Gastrocnemius medialis (tissue), 4 donors: ENCODE data around the gene PDGFC. TPM values are rescaled to one million over a fixed set of nuclear protein-coding genes. Genes with fewer than 3 reads are reported as not detected.

ENCODE experiments used
- ATAC-seq, 2 donors: fragments of 150-250 bp; one replicate each; pipeline ENCODE4 v1.9.1; 2016
- DNase-seq, 2 donors: peaks; one replicate each; pipeline ENCODE4 v3.0.0-alpha.2; 2019
- H3K27ac ChIP-seq, 4 donors: fragments of 200-600 bp; sonication (generic); 1 replicate in 1 of 4; 2 replicates in 3 of 4; pipeline ENCODE4 v1.5.1; 2016 to 2018; ENCODE audit warnings: mild to moderate bottlenecking in 2 of 4, moderate library complexity in 1 of 4
- H3K27me3 ChIP-seq, 3 donors: fragments of 200-600 bp; sonication (generic) in 2 of 3; 1 replicate in 1 of 3; 2 replicates in 2 of 3; pipeline versions ENCODE4 v1.5.1 to v1.6.0; 2016 to 2019; ENCODE audit warnings: mild to moderate bottlenecking in 1 of 3, moderate library complexity in 1 of 3
- H3K36me3 ChIP-seq, 2 donors: fragments of 200-600 bp; sonication (generic) in 1 of 2; one replicate each; pipeline ENCODE4 v1.5.1; 2017 to 2018
- H3K4me1 ChIP-seq, 2 donors: fragments of 200-600 bp; sonication (generic) in 1 of 2; one replicate each; pipeline ENCODE4 v1.5.1; 2016 to 2017; ENCODE audit warnings: mild to moderate bottlenecking in 2 of 2
- H3K4me3 ChIP-seq, 4 donors: fragments of 200-600 bp; sonication (generic) in 3 of 4; 1 replicate in 1 of 4; 2 replicates in 3 of 4; pipeline ENCODE4 v1.5.1; 2016 to 2019; ENCODE audit warnings: mild to moderate bottlenecking in 2 of 4
- H3K9me3 ChIP-seq, 3 donors: fragments of 200-600 bp; sonication (generic) in 2 of 3; 1 replicate in 1 of 3; 2 replicates in 2 of 3; pipeline ENCODE4 v1.5.1; 2016 to 2019
- POLR2A ChIP-seq, 2 donors: fragments of 450-650 bp; IDR thresholded peaks; one replicate each; pipeline ENCODE4 v1.6.1; 2017; ENCODE audit warnings: antibody characterized with exemption in 2 of 2, mild to moderate bottlenecking in 2 of 2, moderate library complexity in 2 of 2
- in situ Hi-C, 4 donors: fragments of 200-750 bp; cut with MboI; loops; one replicate each; pipeline versions ENCODE4 v1.15.0 to v1.8.0; 2017; ENCODE audit warnings: low sequenced_read_pairs in 4 of 4
- intact Hi-C: fragments of 100-400 bp; cut with DNase I; formaldehyde crosslinking; loops from one replicate; pipeline ENCODE4 v1.15.1; 2023; ENCODE audit warnings: low total_unique reads
- total RNA-seq, 4 donors: library from RNA; depleted of rRNA; stranded (reverse); fragments of >200 nt; gene quantifications; one replicate each; pipeline versions ENCODE4 v1.1.0 to v1.2.3, GENCODE V29; 2016
- TF ChIP-seq, protein P1 (sequence below), 5 experiments: fragments of 450-650 bp in 3 of 5; fragments of 200-600 bp in 2 of 5; sonication (generic) in 2 of 5; IDR thresholded peaks in 4 of 5; conservative IDR thresholded peaks in 1 of 5; 1 replicate in 4 of 5; 2 replicates in 1 of 5; pipeline ENCODE4 v1.5.1; 2016 to 2019; ENCODE audit warnings: antibody characterized with exemption in 5 of 5, mild to moderate bottlenecking in 3 of 5, moderate library complexity in 3 of 5

The PDGFC gene
- total RNA-seq, 4 donors from 2014 or later = 4.4 to 10.7 (median 6.3) TPM

DNA sequence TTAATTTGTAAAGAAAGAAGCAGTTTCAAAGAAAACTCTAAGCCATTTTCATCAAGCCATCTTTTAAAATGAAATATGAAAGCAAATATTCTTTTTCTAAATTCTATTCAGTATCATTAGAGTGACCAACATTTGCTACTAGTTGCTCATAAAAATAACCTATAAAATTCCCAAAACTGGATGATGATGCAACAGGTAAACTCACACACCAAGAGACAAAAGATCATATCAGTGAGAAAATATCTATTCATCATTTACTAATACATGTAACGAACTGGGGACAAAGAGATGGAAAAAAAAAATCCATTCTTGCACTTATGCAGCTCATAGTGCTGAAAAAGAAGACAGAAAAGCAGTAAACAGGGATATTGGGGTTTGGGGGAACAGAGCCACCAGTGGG lies 48.1 kb downstream of the PDGFC start:
- no peak for DNase-seq
- Histone ChIP-seq H3K27ac (no peak overlapping the region), H3K27me3 (no peaks in the 10 kb centered on the region), H3K36me3 (no peaks in the 10 kb centered on the region), H3K4me1 (no peaks in the 10 kb centered on the region), H3K4me3 (no peak overlapping the region), H3K9me3 (no peaks in the 10 kb centered on the region)
- TF ChIP-seq POLR2A (IDR thresholded peaks at IDR 0.05) = no peak
- TF ChIP-seq, protein P1, sequence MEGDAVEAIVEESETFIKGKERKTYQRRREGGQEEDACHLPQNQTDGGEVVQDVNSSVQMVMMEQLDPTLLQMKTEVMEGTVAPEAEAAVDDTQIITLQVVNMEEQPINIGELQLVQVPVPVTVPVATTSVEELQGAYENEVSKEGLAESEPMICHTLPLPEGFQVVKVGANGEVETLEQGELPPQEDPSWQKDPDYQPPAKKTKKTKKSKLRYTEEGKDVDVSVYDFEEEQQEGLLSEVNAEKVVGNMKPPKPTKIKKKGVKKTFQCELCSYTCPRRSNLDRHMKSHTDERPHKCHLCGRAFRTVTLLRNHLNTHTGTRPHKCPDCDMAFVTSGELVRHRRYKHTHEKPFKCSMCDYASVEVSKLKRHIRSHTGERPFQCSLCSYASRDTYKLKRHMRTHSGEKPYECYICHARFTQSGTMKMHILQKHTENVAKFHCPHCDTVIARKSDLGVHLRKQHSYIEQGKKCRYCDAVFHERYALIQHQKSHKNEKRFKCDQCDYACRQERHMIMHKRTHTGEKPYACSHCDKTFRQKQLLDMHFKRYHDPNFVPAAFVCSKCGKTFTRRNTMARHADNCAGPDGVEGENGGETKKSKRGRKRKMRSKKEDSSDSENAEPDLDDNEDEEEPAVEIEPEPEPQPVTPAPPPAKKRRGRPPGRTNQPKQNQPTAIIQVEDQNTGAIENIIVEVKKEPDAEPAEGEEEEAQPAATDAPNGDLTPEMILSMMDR (IDR thresholded peaks at IDR 0.05 in 4 of 5, conservative IDR thresholded peaks at IDR 0.05 in 1 of 5) = no peak
- ATAC-seq = no peak
- intact Hi-C loops = no loop called here
- in situ Hi-C loops = no loop called here

DNA sequence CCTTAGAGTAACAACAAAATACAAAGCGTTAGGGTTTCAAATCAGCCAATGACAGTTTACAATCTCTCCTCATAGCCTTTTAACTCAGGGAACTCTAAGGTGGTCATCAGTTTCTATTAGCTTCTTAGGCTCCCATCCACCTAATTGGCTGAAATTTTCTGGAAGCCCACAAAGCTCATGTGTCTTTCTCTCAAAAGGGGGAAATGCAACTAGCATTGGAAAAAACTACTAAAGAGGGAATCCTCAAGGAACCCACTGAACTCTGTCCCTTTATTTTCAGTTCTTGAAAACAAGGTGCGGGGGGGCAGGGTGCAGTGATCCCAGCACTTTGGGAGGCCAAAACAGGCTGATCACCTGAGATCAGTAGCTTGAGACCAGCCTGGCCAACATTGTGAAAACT lies 56.4 kb downstream of the PDGFC start:
- TF ChIP-seq, protein P1 (IDR thresholded peaks at IDR 0.05 in 4 of 5, conservative IDR thresholded peaks at IDR 0.05 in 1 of 5) = no peak
- TF ChIP-seq POLR2A (IDR thresholded peaks at IDR 0.05) = no peak
- Histone ChIP-seq H3K36me3 (no peaks in the 10 kb centered on the region), H3K27me3 (no peaks in the 10 kb centered on the region), H3K4me3 (no peak overlapping the region), H3K9me3 (no peaks in the 10 kb centered on the region), H3K4me1 (no peaks in the 10 kb centered on the region), H3K27ac (no peak overlapping the region)
- DNase-seq (no peak), ATAC-seq (no peak)
- intact Hi-C loops = no loop called here
- in situ Hi-C loops = no loop called here

DNA sequence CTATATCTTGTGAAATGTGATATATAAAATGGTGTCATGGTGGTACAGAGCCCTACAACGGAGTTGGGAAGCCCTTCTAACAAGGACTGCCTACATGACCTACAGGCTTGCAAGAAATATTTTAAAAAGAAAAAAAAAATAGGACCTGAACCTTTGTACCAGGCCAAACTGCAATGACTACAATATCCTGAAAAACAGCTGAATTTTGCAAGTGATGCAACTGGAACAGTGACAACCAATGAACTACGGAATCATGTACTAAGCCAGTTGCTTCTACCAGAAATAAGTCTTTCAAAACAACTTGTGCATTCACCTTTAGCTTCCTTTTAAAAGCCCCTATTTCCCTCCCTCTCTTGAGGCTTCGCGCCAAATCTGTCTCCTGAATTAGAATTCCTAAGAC lies 58.4 kb downstream of the PDGFC start:
- no peaks in the 10 kb centered on the region for H3K4me1 ChIP-seq
- TF ChIP-seq, protein P1 (IDR thresholded peaks at IDR 0.05 in 4 of 5, conservative IDR thresholded peaks at IDR 0.05 in 1 of 5) = no peak
- H3K4me3 ChIP-seq = no peak overlapping the region
- intact Hi-C loops = no loop called here
- no peaks in the 10 kb centered on the region for H3K9me3 ChIP-seq
- no peaks in the 10 kb centered on the region for H3K27me3 ChIP-seq
- H3K36me3 ChIP-seq = no peaks in the 10 kb centered on the region
- DNase-seq (no peak), ATAC-seq (no peak)
- in situ Hi-C loops = no loop called here
- H3K27ac ChIP-seq = no peak overlapping the region

DNA sequence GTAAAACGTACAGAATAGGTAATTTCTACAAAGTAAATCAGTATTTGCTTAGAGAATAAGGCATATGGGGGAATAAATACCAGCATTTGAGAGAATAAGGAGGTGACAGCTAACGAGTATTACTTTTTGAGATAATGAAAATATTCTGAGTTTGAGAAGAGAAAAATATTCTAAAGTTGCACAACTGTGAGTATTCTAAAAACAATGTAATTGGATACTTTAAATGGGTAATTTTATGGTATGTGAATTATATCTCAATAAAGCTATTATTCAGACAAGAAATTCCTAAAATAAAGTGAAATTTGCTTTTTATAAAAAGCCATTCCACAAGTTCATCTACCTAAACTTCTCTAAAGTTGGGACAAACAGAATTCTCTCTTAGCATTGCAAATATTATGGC lies 62.6 kb downstream of the PDGFC start:
- no peak for ATAC-seq
- TF ChIP-seq POLR2A (IDR thresholded peaks at IDR 0.05) = no peak
- TF ChIP-seq, protein P1 (IDR thresholded peaks at IDR 0.05 in 4 of 5, conservative IDR thresholded peaks at IDR 0.05 in 1 of 5) = no peak
- intact Hi-C loops = no loop called here

DNA sequence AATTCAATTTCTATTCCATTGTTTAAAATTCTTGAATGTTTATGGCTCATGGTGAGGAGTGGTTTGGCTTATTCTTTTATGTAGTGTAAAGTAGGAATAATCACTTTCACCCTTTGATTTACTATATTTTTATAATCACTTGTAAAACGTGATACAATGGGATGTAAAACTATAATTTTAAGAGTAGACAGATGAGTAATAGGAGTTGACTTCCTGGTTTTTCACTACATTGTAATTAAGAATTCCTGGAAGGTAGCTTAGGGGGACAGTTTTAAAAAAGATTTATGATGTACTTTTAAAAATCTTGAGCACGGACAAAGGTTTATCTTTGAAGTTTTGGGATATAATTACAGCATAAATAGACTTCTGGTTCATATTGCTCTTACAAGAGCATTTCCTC lies 65.3 kb downstream of the PDGFC start:
- peaks cover 4 to 6% of the 10 kb centered on the region in 2 donors for H3K4me1 ChIP-seq
- TF ChIP-seq, protein P1 (IDR thresholded peaks at IDR 0.05 in 4 of 5, conservative IDR thresholded peaks at IDR 0.05 in 1 of 5) = no peak
- TF ChIP-seq POLR2A (IDR thresholded peaks at IDR 0.05) = no peak
- ATAC-seq (no peak), DNase-seq (no peak)
- H3K27me3 ChIP-seq = no peaks in the 10 kb centered on the region
- in situ Hi-C loops (no loop called here), intact Hi-C loops (no loop called here)
- no peaks in the 10 kb centered on the region for H3K36me3 ChIP-seq
- H3K4me3 ChIP-seq = no peak overlapping the region
- no peaks in the 10 kb centered on the region for H3K9me3 ChIP-seq
- H3K27ac ChIP-seq = no peak overlapping the region

More for the DNA sequence above, 62.6 kb downstream of the PDGFC start:
- no peak for DNase-seq
- H3K9me3 ChIP-seq = no peaks in the 10 kb centered on the region
- H3K4me3 ChIP-seq = no peak overlapping the region
- H3K4me1 ChIP-seq = no peaks in the 10 kb centered on the region
- in situ Hi-C loops = no loop called here
- no peak overlapping the region for H3K27ac ChIP-seq
- no peaks in the 10 kb centered on the region for H3K27me3 ChIP-seq
- no peaks in the 10 kb centered on the region for H3K36me3 ChIP-seq
